SK-N-MC (cell line): ENCODE measurements around the gene RBM25.

Experiments
- DNase-seq: peaks from one replicate; pipeline ENCODE4 v3.0.0-alpha.2; 2011; ENCODE audit warnings: low read depth, low spot score
- H3K27ac ChIP-seq: fragments of 200-600 bp; sonication (generic); 2 replicates; pipeline ENCODE4 v1.5.1; 2016; ENCODE audit warnings: mixed run types
- H3K36me3 ChIP-seq: fragments of 200-600 bp; sonication (generic); 2 replicates; pipeline ENCODE4 v1.6.1; 2017; ENCODE audit warnings: antibody characterized with exemption, low read length, mixed read lengths; ENCODE audit not compliant: insufficient read depth
- H3K4me3 ChIP-seq: fragments of 200-600 bp; sonication (generic); 2 replicates; pipeline ENCODE4 v1.5.1; 2016
- H3K9ac ChIP-seq: fragments of 200-600 bp; sonication (generic); 2 replicates; pipeline ENCODE4 v1.8.0; 2017; ENCODE audit warnings: mixed run types, mixed read lengths; ENCODE audit not compliant: insufficient read length
- H3K9me3 ChIP-seq: fragments of 200-600 bp; sonication (generic); 2 replicates; pipeline ENCODE4 v1.6.1; 2017; ENCODE audit warnings: low read depth, mild to moderate bottlenecking, antibody characterized with exemption, low read length, moderate library complexity, mixed read lengths
- EZH2 ChIP-seq: fragments of 200-600 bp; sonication (generic); IDR thresholded peaks from one replicate; pipeline ENCODE4 v1.6.1; 2017; ENCODE audit warnings: antibody characterized with exemption
- FOXP2 ChIP-seq: optimal IDR thresholded peaks from 2 replicates; pipeline ENCODE3; 2011; ENCODE audit warnings: mild to moderate bottlenecking, moderate library complexity; ENCODE audit not compliant: insufficient read depth; ENCODE audit errors: extremely low read length, control extremely low read depth
- POLR2AphosphoS5 ChIP-seq: IDR thresholded peaks from 2 replicates; pipeline ENCODE4 v1.6.1; 2012; ENCODE audit warnings: mild to moderate bottlenecking, low read depth, low read length, borderline replicate concordance

Gene RBM25

DNA sequence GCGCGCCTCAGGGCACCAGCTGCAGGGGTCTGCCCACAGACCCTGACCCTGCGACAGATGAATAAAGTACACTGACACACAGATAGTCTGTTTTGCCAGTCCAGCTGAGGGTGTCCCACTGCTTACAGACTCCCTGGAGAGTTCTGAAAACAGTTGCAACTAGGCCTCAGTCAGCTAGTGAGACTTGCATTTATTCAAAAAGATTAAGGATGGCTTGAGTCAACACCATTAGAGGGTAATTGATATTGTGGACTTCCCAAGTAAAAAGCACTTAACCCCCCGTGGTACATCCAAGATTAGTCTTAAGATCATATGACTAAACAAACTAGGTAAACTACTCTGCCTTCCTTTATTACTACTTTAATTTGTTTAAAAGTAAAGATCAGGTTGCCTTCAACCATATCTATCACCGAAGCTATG is 66.8 kb downstream of the RBM25 start:
- peaks cover 59% of the 10 kb centered on the region for H3K36me3 ChIP-seq
- no peak for DNase-seq
- 0 out of 2 replicates have a peak overlapping the region, but pooled peaks have one; percentile 5 for H3K27ac ChIP-seq
- TF ChIP-seq POLR2AphosphoS5 (no peak), FOXP2 (no peak), EZH2 (no peak)
- no peak overlapping the region for H3K9ac ChIP-seq
- H3K9me3 ChIP-seq: no peaks in the 10 kb centered on the region
- no peak overlapping the region for H3K4me3 ChIP-seq

DNA sequence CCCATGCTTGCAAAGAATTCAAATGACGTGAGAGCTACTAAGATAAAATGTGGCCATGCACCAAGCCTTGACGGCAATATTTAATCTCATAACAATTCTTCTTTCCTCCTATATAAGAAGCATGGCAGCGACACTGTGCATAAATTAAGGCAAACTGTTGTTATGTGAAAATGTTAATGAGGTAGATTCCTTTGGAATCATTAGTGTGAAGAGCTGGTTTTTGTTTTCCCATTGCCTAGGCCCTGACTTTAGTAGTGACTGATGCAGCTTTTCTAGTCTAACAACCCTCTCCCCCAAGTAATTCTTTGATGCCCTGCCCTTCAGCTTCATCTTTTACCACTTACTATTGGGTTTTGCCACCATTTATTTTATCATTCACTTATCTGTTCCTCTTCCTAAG is 67.4 kb downstream of the RBM25 start:
- no peak for TF ChIP-seq POLR2AphosphoS5
- TF ChIP-seq FOXP2: no peak
- TF ChIP-seq EZH2: no peak
- Histone ChIP-seq H3K27ac (no peak overlapping the region), H3K36me3 (peaks cover 54% of the 10 kb centered on the region), H3K4me3 (no peak overlapping the region), H3K9me3 (no peaks in the 10 kb centered on the region), H3K9ac (no peak overlapping the region)
- no peak for DNase-seq

DNA sequence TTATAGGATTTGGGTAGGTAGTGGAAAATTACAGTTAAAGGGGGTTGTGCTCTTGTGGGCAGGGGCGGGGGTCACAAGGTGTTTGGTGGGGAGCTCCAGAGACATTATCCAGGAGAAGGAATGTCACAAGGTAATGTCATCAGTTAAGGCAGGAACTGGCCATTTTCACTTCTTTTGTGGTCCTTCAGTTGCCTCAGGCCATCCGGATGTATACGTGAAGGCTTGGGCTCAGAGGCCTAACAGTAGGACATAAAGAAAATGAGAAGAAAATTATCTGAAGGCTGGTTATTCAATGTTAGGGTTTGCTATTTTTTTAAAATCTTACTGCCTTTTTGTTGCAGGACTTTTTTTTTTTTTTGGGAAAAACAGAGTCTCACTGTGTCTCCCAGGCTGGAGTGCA is 75.5 kb downstream of the RBM25 start:
- TF ChIP-seq POLR2AphosphoS5 (no peak), EZH2 (no peak), FOXP2 (no peak)
- Histone ChIP-seq H3K36me3 (no peaks in the 10 kb centered on the region), H3K27ac (no peak overlapping the region), H3K4me3 (no peak overlapping the region), H3K9me3 (no peaks in the 10 kb centered on the region), H3K9ac (no peak overlapping the region)
- DNase-seq: no peak

DNA sequence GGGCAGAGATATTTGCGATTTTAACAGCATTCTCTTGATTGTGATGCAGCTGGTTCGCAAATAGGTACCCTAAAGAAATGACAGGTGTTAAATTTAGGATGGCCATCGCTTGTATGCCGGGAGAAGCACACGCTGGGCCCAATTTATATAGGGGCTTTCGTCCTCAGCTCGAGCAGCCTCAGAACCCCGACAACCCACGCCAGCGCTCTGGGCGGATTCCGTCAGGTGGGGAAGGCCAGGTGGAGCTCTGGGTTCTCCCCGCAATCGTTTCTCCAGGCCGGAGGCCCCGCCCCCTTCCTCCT is 77.7 kb downstream of the RBM25 start:
- DNase-seq: no peak
- no peaks in the 10 kb centered on the region for H3K36me3 ChIP-seq
- peak overlapping the region; percentile 94 for H3K4me3 ChIP-seq
- H3K9me3 ChIP-seq: no peaks in the 10 kb centered on the region
- TF ChIP-seq EZH2 (no peak), FOXP2 (no peak), POLR2AphosphoS5 (no peak)
- no peak overlapping the region for H3K27ac ChIP-seq
- no peak overlapping the region for H3K9ac ChIP-seq

DNA sequence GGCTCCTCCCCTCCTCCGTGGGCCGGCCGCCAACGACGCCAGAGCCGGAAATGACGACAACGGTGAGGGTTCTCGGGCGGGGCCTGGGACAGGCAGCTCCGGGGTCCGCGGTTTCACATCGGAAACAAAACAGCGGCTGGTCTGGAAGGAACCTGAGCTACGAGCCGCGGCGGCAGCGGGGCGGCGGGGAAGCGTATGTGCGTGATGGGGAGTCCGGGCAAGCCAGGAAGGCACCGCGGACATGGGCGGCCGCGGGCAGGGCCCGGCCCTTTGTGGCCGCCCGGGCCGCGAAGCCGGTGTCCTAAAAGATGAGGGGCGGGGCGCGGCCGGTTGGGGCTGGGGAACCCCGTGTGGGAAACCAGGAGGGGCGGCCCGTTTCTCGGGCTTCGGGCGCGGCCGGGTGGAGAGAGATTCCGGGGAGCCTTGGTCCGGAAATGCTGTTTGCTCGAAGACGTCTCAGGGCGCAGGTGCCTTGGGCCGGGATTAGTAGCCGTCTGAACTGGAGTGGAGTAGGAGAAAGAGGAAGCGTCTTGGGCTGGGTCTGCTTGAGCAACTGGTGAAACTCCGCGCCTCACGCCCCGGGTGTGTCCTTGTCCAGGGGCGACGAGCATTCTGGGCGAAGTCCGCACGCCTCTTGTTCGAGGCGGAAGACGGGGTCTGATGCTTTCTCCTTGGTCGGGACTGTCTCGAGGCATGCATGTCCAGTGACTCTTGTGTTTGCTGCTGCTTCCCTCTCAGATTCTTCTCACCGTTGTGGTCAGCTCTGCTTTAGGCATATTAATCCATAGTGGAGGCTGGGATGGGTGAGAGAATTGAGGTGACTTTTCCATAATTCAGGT is 78.3 kb downstream of the RBM25 start, which contains the start of gene PSEN1:
TSS of gene PSEN1 (plus strand) at position 121 of the 839 bp plus-strand sequence. CDS start 11,513 bp downstream, outside the sequence.
- Histone ChIP-seq H3K9me3 (no peaks in the 10 kb centered on the region), H3K27ac (peak within 1 kb of the TSS; percentile 58; the same call in 1 of the 2 replicates), H3K4me3 (peak within 1 kb of the TSS; percentile 94), H3K9ac (peak within 1 kb of the TSS; percentile 84), H3K36me3 (no peaks in the 10 kb centered on the region)
- no peak for TF ChIP-seq EZH2
- no peak for TF ChIP-seq FOXP2
- peak; percentile 92 for TF ChIP-seq POLR2AphosphoS5
- DNase-seq: peak; percentile 50

DNA sequence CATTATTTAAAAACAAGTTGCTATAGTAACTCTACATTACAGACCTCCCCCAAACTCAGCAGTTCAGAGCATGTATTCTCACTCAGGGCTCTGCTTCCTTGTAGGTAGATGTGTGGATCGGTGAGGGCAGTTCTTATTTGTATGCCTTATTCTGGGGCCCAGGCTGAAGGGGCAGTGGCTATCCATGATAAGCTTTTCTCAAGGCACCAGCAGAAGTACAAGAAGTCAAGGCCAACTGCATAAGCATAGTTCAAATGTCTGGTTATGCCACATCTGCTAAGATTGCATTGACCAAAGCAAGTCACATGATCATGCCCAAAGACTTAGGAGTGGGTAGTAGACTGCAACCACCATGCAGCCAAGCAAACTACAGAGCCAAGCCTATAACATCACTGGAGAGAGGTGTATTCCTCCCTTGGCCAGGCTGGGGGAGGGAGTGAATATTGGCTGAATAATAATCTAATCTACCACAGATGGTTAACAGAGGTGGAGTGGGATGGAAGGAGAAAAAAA is 82.5 kb downstream of the RBM25 start:
- no peak overlapping the region for H3K4me3 ChIP-seq
- no peak for TF ChIP-seq EZH2
- TF ChIP-seq FOXP2: no peak
- no peak for TF ChIP-seq POLR2AphosphoS5
- no peak overlapping the region for H3K27ac ChIP-seq
- no peaks in the 10 kb centered on the region for H3K9me3 ChIP-seq
- DNase-seq: no peak
- H3K9ac ChIP-seq: no peak overlapping the region
- no peaks in the 10 kb centered on the region for H3K36me3 ChIP-seq

DNA sequence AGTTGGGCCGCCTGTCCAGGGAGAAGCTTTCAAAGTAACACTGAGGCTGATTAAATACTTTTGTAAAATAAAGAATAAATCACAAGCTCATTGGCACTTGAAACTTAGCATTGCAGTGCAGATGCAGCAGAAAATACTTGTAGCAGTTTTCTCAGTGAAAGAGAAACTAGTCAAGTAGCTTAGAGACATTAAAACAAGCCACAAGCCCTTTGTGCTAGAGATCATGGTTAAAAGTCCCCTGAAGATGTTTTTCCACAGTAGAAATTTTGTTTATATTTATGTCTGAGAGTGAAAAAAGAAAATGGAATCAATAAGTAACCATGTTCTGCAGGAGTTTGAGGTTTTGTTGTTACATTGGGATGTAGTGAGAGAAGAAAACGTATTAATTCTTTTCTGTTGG is 83.9 kb downstream of the RBM25 start:
- DNase-seq: no peak
- Histone ChIP-seq H3K4me3 (no peak overlapping the region), H3K9me3 (no peaks in the 10 kb centered on the region), H3K9ac (no peak overlapping the region), H3K27ac (peak overlapping the region; percentile 43; the same call in 1 of the 2 replicates), H3K36me3 (no peaks in the 10 kb centered on the region)
- TF ChIP-seq EZH2 (no peak), POLR2AphosphoS5 (no peak), FOXP2 (no peak)

DNA sequence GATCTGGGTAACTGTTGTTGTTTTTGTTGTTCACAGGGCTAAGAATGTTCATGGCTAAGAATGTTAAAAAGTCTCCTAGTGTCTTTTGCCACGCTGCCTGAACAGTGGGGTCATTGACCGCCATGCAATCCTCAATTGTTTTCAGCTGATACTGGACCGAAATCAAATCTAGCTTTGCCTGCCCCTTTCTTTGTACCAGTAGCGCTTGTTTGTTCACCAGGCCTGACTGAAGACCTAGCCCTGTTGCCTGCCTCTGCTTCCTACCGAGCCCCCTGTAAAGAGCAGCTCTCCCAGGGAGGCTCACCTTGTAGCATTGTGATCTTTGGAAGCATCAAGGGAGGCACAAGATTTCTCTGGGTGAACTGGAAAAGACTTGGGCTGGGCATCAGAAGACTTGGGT is 84.7 kb downstream of the RBM25 start:
- no peak for DNase-seq
- no peaks in the 10 kb centered on the region for H3K9me3 ChIP-seq
- no peak overlapping the region for H3K4me3 ChIP-seq
- H3K9ac ChIP-seq: no peak overlapping the region
- no peak for TF ChIP-seq EZH2
- no peak for TF ChIP-seq FOXP2
- no peak for TF ChIP-seq POLR2AphosphoS5
- H3K27ac ChIP-seq: no peak overlapping the region
- peaks cover 4% of the 10 kb centered on the region; the same call in 1 of the 2 replicates for H3K36me3 ChIP-seq

DNA sequence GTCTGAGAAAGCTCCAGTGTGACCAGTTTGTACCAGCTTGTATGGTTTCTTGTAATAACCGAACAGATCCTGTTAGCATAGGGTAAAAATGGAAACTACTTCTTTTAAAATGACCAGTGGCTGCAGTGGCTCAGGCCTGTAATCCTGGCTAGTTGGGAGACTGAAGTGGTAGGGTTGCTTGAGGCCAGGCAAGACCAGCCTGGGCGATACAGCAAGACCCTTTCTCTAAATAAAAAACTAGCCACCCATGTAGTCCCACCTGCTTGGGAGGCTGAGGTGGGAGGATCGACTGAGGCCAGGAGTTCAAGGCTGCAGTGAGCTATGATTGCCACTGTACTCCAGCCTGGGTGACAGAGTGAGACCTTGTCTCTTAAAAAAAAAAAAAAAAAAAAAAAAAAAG is 85.3 kb downstream of the RBM25 start:
- TF ChIP-seq FOXP2 (no peak), POLR2AphosphoS5 (no peak), EZH2 (no peak)
- Histone ChIP-seq H3K27ac (no peak overlapping the region), H3K9me3 (no peaks in the 10 kb centered on the region), H3K4me3 (no peak overlapping the region), H3K9ac (no peak overlapping the region), H3K36me3 (peaks cover 9% of the 10 kb centered on the region; the same call in 1 of the 2 replicates)
- no peak for DNase-seq
